SHP77 (cell line): Measurements from ENCODE around the gene EME2.
A peak's percentile ranks its signal among the peaks of the same experiment; 100 is the strongest.
"Not testable (repeated sequence)": the region's sequence is repeated elsewhere in the genome, so short reads cannot be mapped to it uniquely, and the experiment has no call there.

Experiments
- DNase-seq, 2 experiments: peaks; one replicate each; lab custom pipeline; 2025; lab: John Stamatoyannopoulos, UW

EME2 gene

GRCh38 chr16:1791256-1791942, 18.8 kb downstream of the EME2 start:
- no peak for DNase-seq

GRCh38 chr16:1791943-1792812, 19.6 kb downstream of the EME2 start:
- DNase-seq: no peak

- no peak for DNase-seq
Measured at GRCh38 chr16:1792836-1793577, 20.4 kb downstream of the EME2 start.

GRCh38 chr16:1793578-1794220, 21.1 kb downstream of the EME2 start, which contains the start of gene IGFALS:
Gene IGFALS, minus strand, starts transcription at chr16:1793705. Its CDS starts 53 bp downstream, at chr16:1793652.
- DNase-seq: peak in 1 of 2 experiments; percentile 21

- peak in 1 of 2 experiments; percentile 45 for DNase-seq
Measured at GRCh38 chr16:1794221-1794871, 21.7 kb downstream of the EME2 start.

- DNase-seq: no peak
Measured at GRCh38 chr16:1794908-1795666, 22.5 kb downstream of the EME2 start.

- not testable (repeated sequence) for DNase-seq
Measured at GRCh38 chr16:1799263-1799662, 26.7 kb downstream of the EME2 start.

GRCh38 chr16:1800701-1801100, 28.1 kb downstream of the EME2 start:
- DNase-seq: no peak

- no peak for DNase-seq
Measured at GRCh38 chr16:1807626-1808025, 35.0 kb downstream of the EME2 start.

- DNase-seq: no peak
Measured at GRCh38 chr16:1808691-1809090, 36.1 kb downstream of the EME2 start.

- DNase-seq: no peak
Measured at GRCh38 chr16:1809281-1809801, 36.7 kb downstream of the EME2 start.

- DNase-seq: no peak
Measured at GRCh38 chr16:1810106-1810505, 37.5 kb downstream of the EME2 start.

GRCh38 chr16:1810536-1810935, 37.9 kb downstream of the EME2 start:
- DNase-seq: no peak

- peak; percentile 64 to 68 for DNase-seq
Measured at GRCh38 chr16:1812732-1813163, 40.1 kb downstream of the EME2 start.

GRCh38 chr16:1815461-1815860, 42.9 kb downstream of the EME2 start:
- DNase-seq: no peak

GRCh38 chr16:1816396-1817275, 44.0 kb downstream of the EME2 start:
- DNase-seq: no peak

GRCh38 chr16:1817276-1817589, 44.6 kb downstream of the EME2 start:
- no peak for DNase-seq

GRCh38 chr16:1817716-1818115, 45.1 kb downstream of the EME2 start:
- DNase-seq: no peak

GRCh38 chr16:1818204-1818872, 45.7 kb downstream of the EME2 start:
- DNase-seq: no peak
